UCSD-AML1 (cell line): ENCODE results near the gene NPM3.
A peak's percentile ranks its signal among the peaks of the same experiment; 100 is the strongest.

Experiments
- DNase-seq: peaks from one replicate; lab custom pipeline; 2025; ENCODE audit not compliant: unreplicated experiment; lab: John Stamatoyannopoulos, UW

NPM3 gene

GRCh38 chr10:101782811-101783735 is at the start of gene NPM3:
Gene NPM3 (minus strand): TSS chr10:101783446. CDS start chr10:101783390, 56 bp downstream.
- DNase-seq, result peak; percentile 81

GRCh38 chr10:101832325-101832771 is 49.1 kb upstream of the NPM3 start:
- no peak for DNase-seq

GRCh38 chr10:101831169-101831811 is 48.0 kb upstream of the NPM3 start:
- no peak for DNase-seq

GRCh38 chr10:101830322-101831168 is 47.3 kb upstream of the NPM3 start:
- peak; percentile 89 for DNase-seq

- no peak for DNase-seq
Measured at GRCh38 chr10:101829561-101830315, 46.5 kb upstream of the NPM3 start.

- DNase-seq, result no peak
Measured at GRCh38 chr10:101828766-101829551, 45.7 kb upstream of the NPM3 start.

GRCh38 chr10:101827919-101828600 is 44.8 kb upstream of the NPM3 start:
- DNase-seq, result no peak

GRCh38 chr10:101826852-101827434 is 43.7 kb upstream of the NPM3 start:
- no peak for DNase-seq

- DNase-seq, result no peak
Measured at GRCh38 chr10:101824736-101825135, 41.5 kb upstream of the NPM3 start.

- DNase-seq, result peak; percentile 65
Measured at GRCh38 chr10:101818872-101819633, 35.8 kb upstream of the NPM3 start.

GRCh38 chr10:101818119-101818871 is 35.0 kb upstream of the NPM3 start, which contains the start of gene OGA:
Gene OGA (minus strand): TSS chr10:101818444. CDS start chr10:101818022, 422 bp downstream.
- DNase-seq, result peak; percentile 100

- DNase-seq, result peak; percentile 48
Measured at GRCh38 chr10:101817337-101818118, 34.3 kb upstream of the NPM3 start.

GRCh38 chr10:101816913-101817336 is 33.7 kb upstream of the NPM3 start:
- DNase-seq, result no peak

- DNase-seq, result no peak
Measured at GRCh38 chr10:101816376-101816775, 33.1 kb upstream of the NPM3 start.

- DNase-seq, result no peak
Measured at GRCh38 chr10:101814466-101815071, 31.3 kb upstream of the NPM3 start.

- no peak for DNase-seq
Measured at GRCh38 chr10:101812606-101813005, 29.4 kb upstream of the NPM3 start.
